Type B pancreatic cell (in vitro differentiated cells): ENCODE measurements around the gene NR1I3. TPM values are rescaled to one million over a fixed set of nuclear protein-coding genes. Genes with fewer than 3 reads are reported as not detected.
A peak's percentile ranks its signal among the peaks of the same experiment; 100 is the strongest.

Experiments
- DNase-seq: peaks from one replicate; pipeline ENCODE4 v3.0.0; 2021; ENCODE audit warnings: mixed read lengths; ENCODE audit not compliant: unreplicated experiment; ENCODE audit errors: extremely low spot score
- H3K27ac Mint-ChIP-seq: 2 replicates; pipeline ENCODE4 v1.8.0; 2021; ENCODE audit warnings: mild to moderate bottlenecking, mixed read lengths
- H3K27me3 Mint-ChIP-seq: 2 replicates; pipeline ENCODE4 v1.8.0; 2021; ENCODE audit warnings: mixed read lengths
- H3K36me3 Mint-ChIP-seq: 2 replicates; pipeline ENCODE4 v1.8.0; 2021; ENCODE audit warnings: mixed read lengths
- H3K4me1 Mint-ChIP-seq: one replicate; pipeline ENCODE4 v1.8.0; 2021; ENCODE audit warnings: mixed read lengths; ENCODE audit not compliant: unreplicated experiment
- H3K4me3 Mint-ChIP-seq: 2 replicates; pipeline ENCODE4 v1.8.0; 2021; ENCODE audit warnings: mild to moderate bottlenecking, mixed read lengths
- H3K9me3 Mint-ChIP-seq: 2 replicates; pipeline ENCODE4 v1.8.0; 2021; ENCODE audit warnings: mixed read lengths
- CTCF ChIP-seq: fragments of 200-600 bp; sonication (generic); conservative IDR thresholded peaks from 2 replicates; pipeline ENCODE4 v1.5.0; 2021; ENCODE audit warnings: antibody characterized with exemption, mild to moderate bottlenecking
- total RNA-seq: library from RNA; stranded (reverse); gene quantifications from 2 replicates; pipeline ENCODE4 v1.2.1, GENCODE V29; 2021; ENCODE audit warnings: low replicate concordance

Gene NR1I3
- total RNA-seq, 1 donor from 2014 or later = not detected

DNA sequence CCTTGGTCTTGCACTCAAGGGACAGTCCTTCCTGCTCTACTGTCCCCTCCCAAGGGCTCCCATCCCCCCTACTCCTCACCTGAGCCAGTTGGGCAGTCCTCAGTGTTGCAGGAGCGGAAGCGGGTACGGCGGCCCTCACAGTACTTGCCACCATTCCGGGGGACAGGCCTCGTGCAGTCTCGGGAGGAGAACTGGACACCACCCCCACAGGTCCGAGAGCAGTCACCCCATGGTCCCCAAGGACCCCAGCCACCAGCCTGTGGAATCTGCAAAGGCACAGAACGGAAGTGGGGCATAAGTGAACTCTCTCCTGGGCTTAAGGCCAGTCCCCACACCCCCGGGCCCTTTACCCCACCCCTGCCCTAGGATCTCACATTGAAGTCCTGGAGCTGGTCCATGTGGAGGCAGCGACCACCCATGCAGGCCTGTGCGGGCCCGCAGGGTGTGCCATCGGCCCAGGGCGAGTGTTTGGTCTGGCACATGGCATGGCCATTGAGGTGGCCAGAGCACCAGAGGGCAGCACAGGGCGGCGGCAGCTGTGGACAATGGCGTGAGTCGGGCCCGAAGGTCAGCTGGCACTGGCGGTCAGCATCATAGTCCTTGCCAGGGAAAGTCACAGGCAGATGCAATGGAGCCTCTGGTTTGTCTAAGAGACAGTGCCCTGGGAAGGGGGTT is 44.3 kb downstream of the NR1I3 start:
- H3K27me3 Mint-ChIP-seq = peaks cover 6% of the 10 kb centered on the region
- no peak for DNase-seq
- H3K36me3 Mint-ChIP-seq = no peaks in the 10 kb centered on the region
- no peak for TF ChIP-seq CTCF
- H3K4me3 Mint-ChIP-seq = no peak overlapping the region
- H3K4me1 Mint-ChIP-seq = peaks cover 15% of the 10 kb centered on the region
- no peak overlapping the region for H3K27ac Mint-ChIP-seq
- H3K9me3 Mint-ChIP-seq = no peaks in the 10 kb centered on the region

DNA sequence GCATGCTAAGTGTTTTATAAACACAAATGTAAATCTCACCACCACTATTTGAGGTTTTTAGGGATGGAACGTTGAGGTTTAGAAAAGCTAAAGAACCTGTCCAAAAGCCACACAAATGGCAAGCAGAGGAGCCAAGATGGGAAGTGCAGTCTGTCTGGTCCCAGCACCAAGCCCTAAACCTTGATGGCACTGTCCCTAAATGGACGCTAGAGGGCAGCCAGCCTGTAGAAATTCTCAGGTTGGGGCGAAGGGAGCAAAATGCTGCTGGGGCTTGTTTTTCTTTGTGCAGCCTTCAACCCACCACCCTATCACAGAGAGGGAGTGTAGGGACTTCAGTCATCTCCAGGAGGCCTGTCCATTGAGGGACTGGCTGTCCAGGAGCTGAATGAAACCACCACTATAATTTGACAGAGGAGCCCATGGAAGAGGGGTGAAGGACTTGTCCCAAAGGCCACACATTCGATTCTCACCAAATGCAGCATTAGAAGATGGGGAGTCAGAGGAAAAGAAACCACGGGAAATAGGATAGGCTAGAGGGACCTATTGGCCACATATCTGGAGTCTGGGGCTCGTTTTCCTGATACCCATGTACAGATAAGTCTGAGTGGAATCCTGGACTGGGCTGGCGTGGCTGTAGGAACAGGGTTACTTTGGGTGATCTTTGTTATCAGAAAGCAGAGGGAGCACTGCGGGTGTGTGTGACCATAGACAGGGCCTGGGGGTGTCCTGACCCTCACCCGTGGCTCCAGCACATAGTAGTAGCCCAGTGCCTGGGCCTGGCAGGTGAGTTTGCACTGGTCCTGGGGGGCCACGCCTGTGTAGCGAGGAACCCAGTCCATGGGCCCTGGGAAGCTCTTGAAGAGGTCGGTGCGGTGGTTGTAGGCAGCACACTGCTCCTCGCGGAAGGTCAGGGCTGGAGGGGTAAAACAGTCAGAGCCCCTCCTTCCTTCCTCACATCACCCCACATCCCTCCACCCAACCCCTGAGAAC is 45.2 kb downstream of the NR1I3 start:
- H3K27ac Mint-ChIP-seq = peak overlapping the region; percentile 37
- H3K4me3 Mint-ChIP-seq = no peak overlapping the region
- no peaks in the 10 kb centered on the region for H3K9me3 Mint-ChIP-seq
- H3K36me3 Mint-ChIP-seq = no peaks in the 10 kb centered on the region
- no peak for DNase-seq
- peak; percentile 95 for TF ChIP-seq CTCF
- H3K4me1 Mint-ChIP-seq = peaks cover 14% of the 10 kb centered on the region
- H3K27me3 Mint-ChIP-seq = peaks cover 6% of the 10 kb centered on the region

GRCh38 chr1:161191971-161192370 is 46.0 kb downstream of the NR1I3 start:
- H3K27ac Mint-ChIP-seq = no peak overlapping the region
- peaks cover 6% of the 10 kb centered on the region for H3K4me1 Mint-ChIP-seq

GRCh38 chr1:161190962-161191521 is 47.0 kb downstream of the NR1I3 start:
- Mint-ChIP-seq H3K4me1 (peaks cover 5% of the 10 kb centered on the region), H3K4me3 (no peak overlapping the region), H3K9me3 (no peaks in the 10 kb centered on the region), H3K27me3 (no peaks in the 10 kb centered on the region), H3K36me3 (no peaks in the 10 kb centered on the region), H3K27ac (no peak overlapping the region)
- TF ChIP-seq CTCF = no peak
- DNase-seq = no peak

More at GRCh38 chr1:161191971-161192370, 46.0 kb downstream of the NR1I3 start:
- no peak for DNase-seq
- Mint-ChIP-seq H3K27me3 (no peaks in the 10 kb centered on the region), H3K9me3 (no peaks in the 10 kb centered on the region), H3K4me3 (no peak overlapping the region), H3K36me3 (no peaks in the 10 kb centered on the region)
- TF ChIP-seq CTCF = no peak

DNA sequence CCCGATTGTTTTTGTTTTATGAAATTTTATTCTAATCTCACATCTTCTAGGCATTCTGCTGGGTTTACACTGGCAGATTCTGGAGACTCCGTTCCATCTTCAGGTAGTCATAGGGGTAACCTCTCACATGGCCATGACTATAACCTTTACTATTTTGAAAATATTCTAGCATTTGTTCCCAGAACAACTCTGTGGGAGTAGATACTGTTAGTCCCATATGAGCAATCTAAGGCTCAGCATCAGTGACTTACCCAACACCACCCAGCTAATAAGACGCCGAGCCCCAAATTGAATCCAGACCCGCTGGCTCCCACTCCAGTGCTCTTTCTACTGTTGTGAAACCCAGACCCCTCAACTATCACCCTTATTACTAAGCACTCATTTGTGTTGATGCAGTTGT is 49.0 kb downstream of the NR1I3 start:
- no peaks in the 10 kb centered on the region for H3K27me3 Mint-ChIP-seq
- H3K4me3 Mint-ChIP-seq = no peak overlapping the region
- peaks cover 5% of the 10 kb centered on the region for H3K4me1 Mint-ChIP-seq

More for the DNA sequence above, 49.0 kb downstream of the NR1I3 start:
- H3K36me3 Mint-ChIP-seq = no peaks in the 10 kb centered on the region
- DNase-seq = no peak
- H3K27ac Mint-ChIP-seq = no peak overlapping the region
- no peak for TF ChIP-seq CTCF
- no peaks in the 10 kb centered on the region for H3K9me3 Mint-ChIP-seq
